WERI-Rb-1 (cell line): ENCODE measurements around the gene FAM114A2.

ENCODE experiments used
- DNase-seq: peaks from one replicate; pipeline ENCODE4 v3.0.0-alpha.2; 2020
- H3K27ac ChIP-seq: fragments of 250-450 bp; sonication (Bioruptor Pico); 2 replicates; pipeline ENCODE4 v1.5.1; 2020; ENCODE audit warnings: mild to moderate bottlenecking, moderate library complexity
- H3K27me3 ChIP-seq: fragments of 250-450 bp; sonication (Bioruptor Pico); 2 replicates; pipeline ENCODE4 v1.5.1; 2021; ENCODE audit warnings: mild to moderate bottlenecking, low read depth, moderate library complexity; ENCODE audit not compliant: insufficient read depth, severe bottlenecking
- H3K36me3 ChIP-seq: fragments of 250-450 bp; sonication (Bioruptor Pico); 2 replicates; pipeline ENCODE4 v1.5.1; 2020; ENCODE audit warnings: mild to moderate bottlenecking, moderate library complexity
- H3K4me3 ChIP-seq: 2 replicates; pipeline ENCODE4 v1.5.1; 2011; ENCODE audit warnings: low read depth, mild to moderate bottlenecking, control low read depth, low read length
- H3K9me3 ChIP-seq: fragments of 250-450 bp; sonication (Bioruptor Pico); 2 replicates; pipeline ENCODE4 v1.5.1; 2021; ENCODE audit warnings: mild to moderate bottlenecking, moderate library complexity; ENCODE audit not compliant: severe bottlenecking
- CTCF ChIP-seq: IDR thresholded peaks from 2 replicates; pipeline ENCODE4 v1.5.1; 2011; ENCODE audit warnings: low read depth, mild to moderate bottlenecking, control low read depth, inconsistent platforms, low read length

The FAM114A2 gene

DNA sequence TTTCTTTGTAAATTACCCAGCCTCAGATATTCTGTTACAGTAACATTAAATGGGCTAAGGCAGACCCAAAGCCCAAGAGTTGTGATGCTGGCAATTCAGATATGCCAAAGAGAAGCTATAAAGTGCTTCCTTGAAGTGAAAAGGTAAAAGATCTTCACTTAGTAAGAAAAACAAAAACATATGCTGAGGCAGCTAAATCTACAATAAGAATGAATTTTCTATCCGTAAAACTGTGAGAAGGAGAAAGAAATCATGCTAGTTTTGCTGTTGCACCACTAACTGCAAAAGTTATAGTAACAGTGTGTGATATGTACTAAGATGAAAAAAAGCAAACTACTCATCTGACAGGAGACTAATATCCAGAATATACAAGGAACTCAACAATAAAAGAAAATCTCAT, 39.9 kb downstream of the FAM114A2 start:
- Histone ChIP-seq H3K4me3 (no peak overlapping the region), H3K36me3 (peaks cover 5% of the 10 kb centered on the region; the same call in 1 of the 2 replicates)

DNA sequence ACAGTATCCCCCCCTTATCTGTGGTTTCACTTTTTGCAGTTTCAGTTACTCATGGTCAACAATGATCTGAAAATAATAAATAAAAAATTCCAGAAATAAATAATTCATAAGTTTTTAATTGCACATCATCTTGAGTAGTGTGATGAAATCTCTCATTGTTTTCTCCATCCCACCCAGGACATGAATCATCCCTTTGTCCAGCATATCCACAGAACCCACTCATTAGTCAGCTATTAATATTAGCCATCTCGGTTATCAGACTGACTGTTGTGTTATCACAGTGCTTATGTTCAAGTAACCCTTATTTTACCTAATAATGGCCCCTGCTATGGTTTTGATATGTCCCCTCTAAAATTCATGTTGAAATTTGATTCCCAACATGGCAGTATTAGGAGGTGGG, 40.7 kb downstream of the FAM114A2 start:
- H3K27ac ChIP-seq = no peak overlapping the region
- H3K36me3 ChIP-seq = peaks cover 5% of the 10 kb centered on the region; the same call in 1 of the 2 replicates
- no peak overlapping the region for H3K4me3 ChIP-seq
- H3K27me3 ChIP-seq = no peaks in the 10 kb centered on the region
- TF ChIP-seq CTCF = no peak
- H3K9me3 ChIP-seq = peaks cover 6% of the 10 kb centered on the region
- DNase-seq = no peak

More for the DNA sequence above, 39.9 kb downstream of the FAM114A2 start:
- Histone ChIP-seq H3K9me3 (peaks cover 6% of the 10 kb centered on the region), H3K27ac (no peak overlapping the region), H3K27me3 (no peaks in the 10 kb centered on the region)
- TF ChIP-seq CTCF = no peak
- no peak for DNase-seq

GRCh38 chr5:153991168-153991567, 47.5 kb downstream of the FAM114A2 start:
- TF ChIP-seq CTCF = no peak
- Histone ChIP-seq H3K4me3 (no peak overlapping the region), H3K36me3 (no peaks in the 10 kb centered on the region), H3K27ac (no peak overlapping the region), H3K9me3 (no peaks in the 10 kb centered on the region), H3K27me3 (no peaks in the 10 kb centered on the region)
- DNase-seq = no peak

- Histone ChIP-seq H3K4me3 (no peak overlapping the region), H3K36me3 (no peaks in the 10 kb centered on the region), H3K27me3 (no peaks in the 10 kb centered on the region), H3K9me3 (no peaks in the 10 kb centered on the region), H3K27ac (no peak overlapping the region)
- no peak for DNase-seq
- TF ChIP-seq CTCF = no peak
These were observed 50.2 kb downstream of the FAM114A2 start for GRCh38 chr5:153988510-153988909.

DNA sequence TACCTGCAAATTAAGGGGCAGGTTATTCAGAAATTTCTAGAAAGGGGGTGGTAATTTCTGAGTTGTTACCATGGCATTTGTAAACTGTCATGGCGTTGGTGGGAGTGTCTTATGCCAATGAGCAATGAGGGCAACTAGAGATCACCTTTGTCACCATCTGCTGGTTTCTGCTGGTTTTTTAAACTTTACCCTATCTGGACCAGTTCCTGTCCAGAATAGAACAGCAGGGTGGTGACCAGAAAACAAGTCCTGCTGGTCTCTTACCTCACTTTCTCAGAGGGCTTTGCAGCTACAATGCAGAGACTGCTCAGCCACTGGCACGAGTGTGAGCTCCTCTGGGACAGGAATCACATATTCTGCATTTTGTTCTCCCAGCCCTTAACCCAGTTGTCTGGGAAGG, 51.4 kb downstream of the FAM114A2 start:
- DNase-seq = no peak
- Histone ChIP-seq H3K9me3 (no peaks in the 10 kb centered on the region), H3K27me3 (no peaks in the 10 kb centered on the region), H3K36me3 (no peaks in the 10 kb centered on the region), H3K4me3 (no peak overlapping the region), H3K27ac (no peak overlapping the region)
- TF ChIP-seq CTCF = no peak

DNA sequence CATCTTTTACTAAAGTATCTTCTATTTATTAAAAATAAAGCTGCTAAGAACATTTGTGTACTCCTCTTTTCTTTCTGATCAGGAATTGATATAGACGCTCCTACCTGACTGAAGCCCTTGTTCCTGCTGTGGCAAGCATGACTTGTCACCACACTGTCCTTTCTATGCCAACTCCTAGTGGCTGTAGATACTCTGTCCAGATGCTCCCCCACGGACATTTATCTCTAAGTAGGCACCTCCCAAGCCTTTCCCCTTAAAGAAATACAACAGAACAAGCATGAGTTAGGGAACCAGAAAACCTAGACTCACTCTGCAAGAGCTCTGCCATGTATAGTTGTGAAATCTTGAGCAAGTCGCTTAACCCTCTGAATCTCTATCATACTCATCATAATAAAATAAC, 53.2 kb downstream of the FAM114A2 start:
- H3K36me3 ChIP-seq = no peaks in the 10 kb centered on the region
- H3K9me3 ChIP-seq = no peaks in the 10 kb centered on the region
- no peak for TF ChIP-seq CTCF
- no peak overlapping the region for H3K27ac ChIP-seq
- DNase-seq = no peak
- H3K4me3 ChIP-seq = no peak overlapping the region
- no peaks in the 10 kb centered on the region for H3K27me3 ChIP-seq
